CD4-positive, alpha-beta T cell treated with Interleukin-17A for 4 hours (primary cell): ENCODE results near the gene TNK1.
"Not testable (repeated sequence)": the region's sequence is repeated elsewhere in the genome, so short reads cannot be mapped to it uniquely, and the experiment has no call there.

ENCODE experiments used
- DNase-seq: peaks from one replicate; pipeline ENCODE4 v3.0.0-alpha.2; 2020; ENCODE audit warnings: mixed read lengths

The TNK1 gene

GRCh38 chr17:7380855-7381683, at the start of gene TNK1:
TSS of gene TNK1 (plus strand) at chr17:7381089. CDS start at chr17:7382927, 1,838 bp downstream.
- no peak for DNase-seq

DNA sequence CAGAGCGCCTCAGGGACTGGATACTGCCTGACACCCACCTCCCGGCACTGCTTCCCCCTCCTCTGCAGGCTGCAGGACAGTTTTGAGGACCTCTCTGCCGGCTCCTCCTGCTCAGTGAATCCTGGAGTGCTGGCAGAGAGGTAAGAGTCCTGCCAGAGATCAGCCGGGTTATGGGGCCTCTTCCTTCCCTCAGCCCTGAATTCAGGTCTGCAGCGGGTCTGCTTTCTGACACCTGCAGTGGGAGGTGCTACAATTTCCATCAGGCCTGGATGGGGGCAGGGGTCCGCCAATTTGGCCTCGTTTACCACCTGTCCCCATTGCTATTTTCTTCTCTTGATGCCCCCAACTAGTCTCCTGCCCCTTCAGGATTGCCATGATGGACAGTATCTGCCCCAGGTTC, 48.8 kb upstream of the TNK1 start:
- DNase-seq, result no peak

GRCh38 chr17:7332600-7333069, 48.3 kb upstream of the TNK1 start:
- not testable (repeated sequence) for DNase-seq

DNA sequence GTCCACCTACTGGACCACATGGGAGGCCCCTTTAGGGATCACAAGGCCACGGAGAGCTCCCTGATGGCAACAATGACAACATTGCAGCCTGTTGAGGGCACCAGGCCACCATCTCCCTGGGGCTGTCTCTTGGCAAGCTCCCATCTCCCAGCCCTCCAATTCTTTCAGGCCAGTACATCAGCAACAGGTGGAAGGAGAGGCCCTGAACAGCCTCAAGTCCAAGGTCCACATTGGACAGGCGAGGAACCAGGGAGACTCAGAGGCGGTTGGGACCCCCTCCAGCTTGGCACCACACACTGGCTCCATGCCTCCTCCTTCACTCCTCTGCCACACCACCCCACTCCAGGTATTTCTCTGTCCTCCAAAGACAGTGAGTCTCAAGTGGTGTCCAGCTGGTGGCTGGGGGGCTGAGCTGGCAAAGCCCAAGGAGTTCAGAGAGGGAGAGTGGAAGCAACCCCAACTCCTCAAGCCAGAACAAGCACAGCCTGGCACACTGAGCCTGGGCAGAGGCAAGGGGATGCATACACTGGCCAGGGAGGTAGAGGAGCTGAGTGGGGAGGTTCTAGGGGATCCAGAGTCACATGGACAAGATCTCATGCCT, 45.9 kb upstream of the TNK1 start:
- no peak for DNase-seq

- DNase-seq, result not testable (repeated sequence)
Observed at GRCh38 chr17:7335765-7336164, 45.1 kb upstream of the TNK1 start.

GRCh38 chr17:7336240-7337175, 44.4 kb upstream of the TNK1 start, which contains the start of gene ACAP1:
TSS of gene ACAP1 (plus strand) at chr17:7336529. CDS start at chr17:7336735, 206 bp downstream.
- DNase-seq, result peak; percentile 96

- DNase-seq, result not testable (repeated sequence)
Observed at GRCh38 chr17:7337600-7337999, 43.3 kb upstream of the TNK1 start.

DNA sequence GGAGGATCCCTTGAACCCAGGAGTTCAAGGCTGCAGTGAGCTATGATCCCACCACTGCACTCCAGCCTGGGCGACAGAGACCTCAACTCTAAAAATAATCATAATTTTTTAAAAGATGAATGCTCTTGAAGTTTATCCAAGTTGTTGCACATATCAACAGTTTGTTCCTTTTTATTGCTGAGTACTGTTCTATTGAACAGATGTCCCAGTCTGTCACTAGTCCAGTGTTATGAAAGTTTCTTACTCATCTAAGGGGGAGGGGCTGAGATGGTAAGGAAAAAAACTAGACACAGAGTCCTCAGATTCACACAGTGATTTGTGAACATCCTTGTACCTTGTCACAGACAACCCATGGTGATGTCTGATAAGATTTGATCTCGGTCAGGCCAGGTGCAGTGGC, 40.7 kb upstream of the TNK1 start:
- no peak for DNase-seq

GRCh38 chr17:7341842-7342241, 39.0 kb upstream of the TNK1 start:
- DNase-seq, result no peak

DNA sequence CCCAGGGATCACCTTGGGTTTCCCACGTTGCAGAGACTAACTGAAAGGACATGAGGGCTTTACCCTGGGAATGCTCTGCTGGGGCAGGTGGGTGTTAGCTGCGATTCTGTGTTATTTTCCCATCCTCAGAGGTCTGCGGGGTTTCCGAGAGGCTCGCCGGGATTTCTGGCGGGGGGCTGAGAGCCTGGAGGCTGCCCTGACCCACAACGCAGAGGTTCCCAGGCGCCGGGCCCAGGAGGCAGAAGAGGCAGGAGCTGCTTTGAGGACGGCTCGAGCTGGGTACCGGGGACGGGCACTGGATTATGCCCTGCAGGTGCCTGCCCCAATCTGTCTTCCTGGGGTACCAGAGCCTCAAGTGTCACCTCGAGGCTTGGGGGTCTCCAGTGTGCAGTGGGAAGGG, 37.6 kb upstream of the TNK1 start:
- DNase-seq, result no peak

DNA sequence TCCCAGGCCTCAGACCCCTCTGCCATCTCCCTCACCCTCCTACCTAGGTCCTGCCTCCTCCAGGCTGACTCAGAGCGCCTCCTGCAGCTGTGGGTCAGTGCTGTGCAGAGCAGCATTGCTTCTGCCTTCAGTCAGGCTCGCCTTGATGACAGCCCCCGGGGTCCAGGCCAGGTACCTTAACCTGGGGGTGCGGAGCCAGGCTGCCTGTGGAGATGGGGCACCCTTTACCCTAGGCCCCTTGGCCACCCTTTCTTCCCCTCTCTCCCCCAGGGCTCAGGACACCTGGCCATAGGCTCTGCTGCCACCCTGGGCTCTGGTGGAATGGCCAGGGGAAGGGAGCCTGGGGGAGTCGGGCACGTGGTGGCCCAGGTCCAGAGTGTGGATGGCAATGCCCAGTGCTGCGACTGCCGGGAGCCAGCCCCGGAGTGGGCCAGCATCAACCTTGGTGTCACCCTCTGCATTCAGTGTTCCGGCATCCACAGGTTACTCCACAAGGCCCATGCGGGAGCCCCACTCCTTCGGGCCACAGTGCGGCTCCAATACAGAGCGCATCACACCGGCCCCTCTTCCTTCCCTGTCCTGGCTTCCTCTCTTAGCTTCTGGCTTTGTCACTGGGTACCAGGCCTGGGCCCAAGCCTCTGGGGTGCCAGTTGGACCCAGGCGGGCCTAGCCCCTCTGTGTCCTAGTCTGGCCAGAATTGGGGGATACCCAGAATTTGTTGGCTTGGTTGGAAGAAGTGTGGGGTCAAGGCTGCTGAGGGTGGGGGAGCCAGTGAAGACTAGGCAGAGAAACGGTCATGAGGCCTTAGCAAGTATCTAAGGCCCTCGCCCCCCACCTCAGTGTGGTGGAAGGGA, 33.9 kb upstream of the TNK1 start:
- no peak for DNase-seq

- DNase-seq, result no peak
Observed at GRCh38 chr17:7347630-7348477, 33.0 kb upstream of the TNK1 start.

- DNase-seq, result no peak
Observed at GRCh38 chr17:7348478-7349242, 32.2 kb upstream of the TNK1 start.

- peak; percentile 85 for DNase-seq
Observed at GRCh38 chr17:7351665-7352502, 29.0 kb upstream of the TNK1 start, which contains the start of gene KCTD11. TSS of gene KCTD11 (plus strand) at chr17:7352162.

- peak; percentile 26 for DNase-seq
Observed at GRCh38 chr17:7352503-7352889, 28.4 kb upstream of the TNK1 start.

GRCh38 chr17:7352910-7353635, 27.8 kb upstream of the TNK1 start:
- DNase-seq, result no peak

DNA sequence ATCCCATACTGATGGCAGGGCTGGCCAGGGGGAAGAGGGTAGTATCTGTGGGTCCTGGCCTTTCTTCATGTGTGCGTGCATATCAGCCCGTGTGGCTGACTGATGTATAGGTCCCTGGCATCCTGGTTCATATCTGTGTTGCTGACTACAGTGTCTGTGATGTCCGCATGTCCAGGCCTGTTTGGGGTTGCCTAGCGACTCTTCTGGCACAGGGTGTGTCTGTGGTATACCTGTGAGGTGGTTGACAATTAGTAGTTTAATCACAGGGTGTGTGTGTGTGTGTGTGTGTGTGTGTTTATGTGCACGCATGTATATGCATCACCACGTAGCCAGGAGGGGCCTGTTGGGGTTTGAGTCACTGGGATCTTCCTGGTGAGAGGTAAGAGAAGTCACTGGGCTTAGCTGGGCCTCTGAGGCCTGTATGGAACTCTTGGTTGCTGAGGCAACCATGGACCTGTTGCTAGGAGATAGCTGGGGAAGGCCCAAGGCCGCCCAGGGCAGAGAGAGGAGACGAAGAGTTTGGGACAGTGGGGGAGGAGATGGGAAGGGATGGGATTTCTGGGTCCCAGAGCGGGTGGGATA, 26.5 kb upstream of the TNK1 start:
- peak; percentile 35 for DNase-seq

DNA sequence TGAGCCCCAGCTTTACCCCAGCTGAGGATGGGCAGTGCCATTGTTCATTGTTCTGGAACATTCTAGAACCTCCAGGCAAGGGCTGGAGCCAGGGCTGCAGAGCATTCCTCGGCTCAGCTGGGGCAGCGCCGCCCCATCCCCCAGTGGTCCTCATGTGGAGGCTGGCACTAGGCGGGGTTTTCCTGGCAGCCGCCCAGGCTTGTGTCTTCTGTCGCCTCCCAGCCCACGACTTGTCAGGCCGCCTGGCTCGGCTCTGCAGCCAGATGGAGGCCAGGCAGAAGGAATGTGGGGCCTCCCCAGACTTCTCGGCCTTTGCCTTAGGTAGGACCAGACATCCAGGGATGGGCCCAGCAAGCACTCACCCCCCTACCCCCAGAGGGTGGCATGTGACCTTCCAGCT, 25.8 kb upstream of the TNK1 start, which contains the start of gene TMEM95:
Gene TMEM95, plus strand, starts transcription at position 104 of the 400 bp plus-strand sequence. Its CDS starts 49 bp downstream, at position 153.
- no peak for DNase-seq
